Neural cell (in vitro differentiated cells): Measurements from ENCODE around the gene TBPL1.

ENCODE experiments used
- CTCF ChIP-seq: fragments of 450-650 bp; IDR thresholded peaks from 2 replicates; pipeline ENCODE4 v1.5.1; 2014; ENCODE audit warnings: antibody characterized with exemption, mild to moderate bottlenecking, moderate library complexity; ENCODE audit not compliant: poor library complexity, severe bottlenecking
- EZH2 ChIP-seq: fragments of 200-600, 300-800 bp; shearing (Covaris generic), sonication (generic); IDR thresholded peaks from 2 replicates; pipeline ENCODE4 v1.6.1; 2014; ENCODE audit warnings: antibody characterized with exemption, low read length, borderline replicate concordance, mild to moderate bottlenecking; ENCODE audit not compliant: insufficient read depth, poor library complexity, severe bottlenecking
- POLR2AphosphoS5 ChIP-seq: IDR thresholded peaks from 2 replicates; pipeline ENCODE4 v1.6.1; 2012
- RAD21 ChIP-seq: fragments of 450-650 bp; conservative IDR thresholded peaks from 2 replicates; pipeline ENCODE4 v1.6.1; 2014; ENCODE audit warnings: antibody characterized with exemption, mild to moderate bottlenecking, moderate library complexity
- TAF1 ChIP-seq: IDR thresholded peaks from 2 replicates; pipeline ENCODE4 v1.6.1; 2012; ENCODE audit warnings: low read depth

- TF ChIP-seq EZH2 (no peak), CTCF (no peak), RAD21 (no peak), TAF1 (no peak), POLR2AphosphoS5 (no peak)
Measured at GRCh38 chr6:134035823-134036296, 82.8 kb downstream of the TBPL1 start.
